HCT116 (cell line): ENCODE measurements around the gene PNLDC1. TPM values are rescaled to one million over a fixed set of nuclear protein-coding genes. Genes with fewer than 3 reads are reported as not detected.
"Not testable (repeated sequence)": the region's sequence is repeated elsewhere in the genome, so short reads cannot be mapped to it uniquely, and the experiment has no call there.

Source experiments
- ATAC-seq: fragments of 200-7000 bp; cut with Tn5 transposase; 2 replicates; pipeline ENCODE4 v1.9.1; 2020; ENCODE audit warnings: mild to moderate bottlenecking, moderate library complexity
- BruUV-seq: library from RNA; stranded (reverse); fragments of 400-500 nt; replicated peaks from 2 replicates; lab custom pipeline; 2021; lab: Mats Ljungman, UMichigan
- CTCF ChIA-PET: fragments of 300-600 bp; sonication (Branson Sonifier 250); formaldehyde crosslinking; loops from one replicate; lab custom pipeline; 2021; ENCODE audit warnings: antibody characterized with exemption; lab: Charles Lee
- POLR2A ChIA-PET: fragments of 300-600, 350-600 bp; sonication (Branson Sonifier 250); formaldehyde crosslinking; loops from one replicate; lab custom pipeline; 2021; ENCODE audit warnings: antibody characterized with exemption; lab: Charles Lee
- RAD21 ChIA-PET, 2 experiments: fragments of 300-600 bp; sonication (Branson Sonifier 250); formaldehyde crosslinking; loops; one replicate each; lab custom pipeline; 2023; ENCODE audit warnings: low total read pairs in 2 of 2; ENCODE audit not compliant: uncharacterized antibody in 2 of 2, unreplicated experiment in 2 of 2, low non-redundant PET in 1 of 2; lab: Charles Lee
- DNase-seq: peaks from one replicate; pipeline ENCODE4 v3.0.0-alpha.2; 2010; ENCODE audit warnings: low read depth, low spot score
- H2AFZ ChIP-seq: fragments of 200-600 bp; shearing (Covaris generic), sonication (generic); 2 replicates; pipeline ENCODE4 v1.6.1; 2017; ENCODE audit warnings: low read depth, mixed run types, mixed read lengths, antibody characterized with exemption, low read length; ENCODE audit not compliant: poor library complexity, severe bottlenecking
- H3K27ac ChIP-seq: 2 replicates; pipeline ENCODE4 v1.5.1; 2012; ENCODE audit warnings: low read depth, low read length
- H3K27me3 ChIP-seq: fragments of 200-600 bp; sonication (generic); 2 replicates; pipeline ENCODE4 v1.6.1; 2016; ENCODE audit warnings: mixed run types, low read length, mixed read lengths; ENCODE audit not compliant: insufficient read depth
- H3K36me3 ChIP-seq, 2 experiments: fragments of 200-500 bp in 1 of 2; fragments of 200-600 bp in 1 of 2; sonication (Bioruptor generic) in 1 of 2; sonication (generic) in 1 of 2; 2 replicates each; pipeline versions ENCODE4 v1.5.1 to v1.6.1; 2014 to 2016; ENCODE audit warnings: low read length in 2 of 2, inconsistent platforms in 1 of 2, mixed read lengths in 1 of 2, mixed run types in 1 of 2; ENCODE audit not compliant: insufficient read depth in 2 of 2, control insufficient read depth in 1 of 2
- H3K4me1 ChIP-seq, 2 experiments: fragments of 200-600 bp in 1 of 2; sonication (generic) in 1 of 2; 2 replicates each; pipeline versions ENCODE4 v1.5.1 to v1.6.1; 2012 to 2017; ENCODE audit warnings: low read length in 2 of 2, inconsistent platforms in 1 of 2, mild to moderate bottlenecking in 1 of 2, mixed read lengths in 1 of 2, mixed run types in 1 of 2, moderate library complexity in 1 of 2; ENCODE audit not compliant: insufficient read depth in 2 of 2, control insufficient read depth in 1 of 2
- H3K4me2 ChIP-seq: fragments of 200-600 bp; sonication (generic); 2 replicates; pipeline ENCODE4 v1.6.1; 2017; ENCODE audit warnings: mixed run types, low read length, mixed read lengths
- H3K4me3 ChIP-seq, 2 experiments: fragments of 200-600 bp in 1 of 2; sonication (generic) in 1 of 2; replicated peaks in 1 of 2; 2 replicates each; pipeline ENCODE4 v1.5.1; 2011 to 2016; ENCODE audit warnings: low read length in 2 of 2, control low read depth in 1 of 2, low read depth in 1 of 2, mild to moderate bottlenecking in 1 of 2, mixed read lengths in 1 of 2, mixed run types in 1 of 2
- H3K79me2 ChIP-seq: fragments of 200-600 bp; sonication (generic); 2 replicates; pipeline ENCODE4 v1.6.1; 2017; ENCODE audit warnings: mild to moderate bottlenecking, mixed run types, low read length, moderate library complexity, mixed read lengths; ENCODE audit not compliant: insufficient read depth
- H3K9ac ChIP-seq: fragments of 200-600 bp; sonication (generic); 2 replicates; pipeline ENCODE4 v1.6.1; 2016; ENCODE audit warnings: low read length, mixed read lengths
- H3K9me2 ChIP-seq: fragments of 200-600 bp; sonication (generic), shearing (Covaris generic); 2 replicates; pipeline ENCODE4 v1.6.1; 2017; ENCODE audit warnings: mixed run types, mild to moderate bottlenecking, moderate library complexity; ENCODE audit not compliant: insufficient read depth
- H3K9me3 ChIP-seq, 2 experiments: fragments of 200-500 bp in 1 of 2; fragments of 200-600 bp in 1 of 2; sonication (Bioruptor generic) in 1 of 2; sonication (generic) in 1 of 2; 2 replicates each; pipeline ENCODE4 v1.6.1; 2014 to 2017; ENCODE audit warnings: low read length in 2 of 2, mixed read lengths in 2 of 2, inconsistent platforms in 1 of 2, low read depth in 1 of 2, mild to moderate bottlenecking in 1 of 2, mixed run types in 1 of 2, moderate library complexity in 1 of 2; ENCODE audit not compliant: control insufficient read depth in 1 of 2, insufficient read depth in 1 of 2
- H4K20me1 ChIP-seq: fragments of 200-600 bp; sonication (generic), shearing (Covaris generic); 2 replicates; pipeline ENCODE4 v1.6.1; 2017; ENCODE audit warnings: mixed run types, mild to moderate bottlenecking, moderate library complexity; ENCODE audit not compliant: insufficient read depth
- CEBPB ChIP-seq: IDR thresholded peaks from 2 replicates; pipeline ENCODE4 v1.6.1; 2012; ENCODE audit warnings: low read depth
- CTCF ChIP-seq, 3 experiments: fragments of 200-600 bp in 1 of 3; sonication (generic) in 1 of 3; IDR thresholded peaks in 2 of 3; conservative IDR thresholded peaks in 1 of 3; 2 replicates each; pipeline ENCODE4 v1.5.1; 2012 to 2017; ENCODE audit warnings: low read depth in 2 of 3, low read length in 2 of 3, antibody characterized with exemption in 1 of 3, borderline replicate concordance in 1 of 3, control low read depth in 1 of 3, mild to moderate bottlenecking in 1 of 3, mixed read lengths in 1 of 3, mixed run types in 1 of 3, moderate library complexity in 1 of 3; ENCODE audit not compliant: insufficient read depth in 1 of 3
- RAD21 ChIP-seq: IDR thresholded peaks from 2 replicates; pipeline ENCODE4 v1.6.1; 2012; ENCODE audit warnings: low read depth, mild to moderate bottlenecking
- TCF7L2 ChIP-seq: IDR thresholded peaks from 2 replicates; pipeline ENCODE4 v1.7.0; 2011; ENCODE audit warnings: borderline replicate concordance, inconsistent platforms; ENCODE audit not compliant: insufficient read depth, insufficient read length; ENCODE audit errors: extremely low read depth
- intact Hi-C: fragments of 100-400 bp; cut with micrococcal nuclease; formaldehyde crosslinking; loops from 2 replicates; pipeline ENCODE4 v1.10.0; 2022
- total RNA-seq: library from RNA; stranded (reverse); gene quantifications from one replicate; pipeline ENCODE4 v1.2.1, GENCODE V29; 2021; ENCODE audit not compliant: unreplicated experiment

Gene PNLDC1
- total RNA-seq, 1 experiment from 2014 or later = 0.37 TPM

GRCh38 chr6:159863341-159863740 is 63.3 kb downstream of the PNLDC1 start:
- CTCF ChIA-PET = interaction anchor here (0.6 to 2.3 kb wide), 19 partner anchors 9 to 670 kb away, joined by 3 to 23 read pairs (median 4); partner anchors contain the start of genes MRPL18, SOD2 and WTAP
- H3K27me3 ChIP-seq, H3K4me2 ChIP-seq, H3K79me2 ChIP-seq, H3K4me3 ChIP-seq, BruUV-seq, H3K36me3 ChIP-seq, H4K20me1 ChIP-seq, H3K9ac ChIP-seq, H3K27ac ChIP-seq, H3K9me2 ChIP-seq, H3K4me1 ChIP-seq, H3K9me3 ChIP-seq, POLR2A ChIA-PET: not testable (repeated sequence)
- RAD21 ChIA-PET = interaction anchor here (0.7 to 1.4 kb wide), 8 partner anchors 8 to 671 kb away, joined by 3 to 10 read pairs (median 3); no protein-coding TSS in a partner anchor
- DNase-seq (peak; percentile 66), ATAC-seq (peak; percentile 88)
- TF ChIP-seq RAD21 (peak; percentile 90), CTCF (IDR thresholded peaks at IDR 0.05 in 2 of 3, conservative IDR thresholded peaks at IDR 0.05 in 1 of 3; ENCODE audit: borderline replicate concordance in 1 of 3, insufficient read depth in 1 of 3, low read depth in 2 of 3, low read length in 2 of 3) (peak; percentile 24 to 76 (median 60); a peak in 3 of 6 replicates)
- intact Hi-C loops = loop anchor here (1.0 to 10.0 kb wide), 6 partner anchors 78 to 801 kb away; partner anchors contain the start of gene LPA
- H2AFZ ChIP-seq = peak overlapping the region; percentile 82

DNA sequence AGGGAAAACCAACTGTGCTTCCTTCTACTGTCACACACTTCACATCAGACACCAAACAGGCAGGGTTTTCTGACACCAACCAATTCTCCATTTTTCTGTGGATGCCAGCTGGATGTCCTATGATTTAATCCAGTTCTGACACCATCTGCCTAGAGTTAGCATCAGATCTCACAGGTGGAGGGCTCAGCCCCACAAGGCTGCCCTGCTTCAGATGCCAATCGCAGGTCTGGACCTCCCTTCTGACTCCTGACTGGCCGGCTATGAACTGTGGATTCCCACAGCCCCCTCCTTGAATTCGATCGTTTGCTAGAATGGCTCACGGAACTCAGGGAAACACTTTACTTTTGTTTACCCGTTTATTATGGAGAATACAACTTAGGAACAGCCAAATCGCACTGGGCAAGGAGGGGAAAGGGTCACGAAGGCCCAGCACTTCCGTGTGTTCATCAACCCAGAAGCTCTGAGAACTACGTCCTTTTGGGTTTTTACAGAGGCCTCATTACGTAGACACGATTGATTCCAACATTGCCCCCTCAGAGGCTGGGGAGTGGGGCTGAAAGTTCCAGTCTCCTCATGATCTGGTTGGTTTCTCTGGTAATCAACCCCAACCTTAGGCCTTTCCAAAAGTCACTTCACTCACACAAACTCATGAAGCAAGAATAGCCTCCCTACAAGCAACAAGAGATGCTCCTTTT is 65.3 kb downstream of the PNLDC1 start:
- ChIA-PET RAD21 (no interaction called here), CTCF (interaction anchor here (1.0 to 1.6 kb wide), 2 partner anchors 234 to 590 kb away, joined by 3 to 4 read pairs; no protein-coding TSS in a partner anchor)
- Histone ChIP-seq H3K4me1 (no peaks in the 10 kb centered on the region), H3K9ac (no peak overlapping the region), H2AFZ (no peak overlapping the region), H3K27ac (no peak overlapping the region), H3K27me3 (peaks cover 4% of the 10 kb centered on the region; the same call in 1 of the 2 replicates), H4K20me1 (no peaks in the 10 kb centered on the region)
- intact Hi-C loops = loop anchor here (10.0 kb wide), 1 partner anchor 799 kb away; the partner anchor contains the start of gene LPA
- no peak for TF ChIP-seq CEBPB
- TF ChIP-seq TCF7L2 = no peak
- TF ChIP-seq, all 23 proteins: peak for 0
- Histone ChIP-seq H3K4me2 (no peak overlapping the region), H3K9me3 (no peaks in the 10 kb centered on the region), H3K36me3 (no peaks in the 10 kb centered on the region), H3K9me2 (no peaks in the 10 kb centered on the region), H3K79me2 (no peaks in the 10 kb centered on the region), H3K4me3 (no peak overlapping the region)
- POLR2A ChIA-PET = no interaction called here
- no peak for ATAC-seq
- BruUV-seq = no TSS peak
- no peak for DNase-seq
